Fibroblast of skin of back (primary cell): Measurements from ENCODE around the gene JCAD.

ENCODE experiments used
- DNase-seq: peaks from one replicate; pipeline ENCODE4 v3.0.0-alpha.2; 2013

Gene JCAD

DNA sequence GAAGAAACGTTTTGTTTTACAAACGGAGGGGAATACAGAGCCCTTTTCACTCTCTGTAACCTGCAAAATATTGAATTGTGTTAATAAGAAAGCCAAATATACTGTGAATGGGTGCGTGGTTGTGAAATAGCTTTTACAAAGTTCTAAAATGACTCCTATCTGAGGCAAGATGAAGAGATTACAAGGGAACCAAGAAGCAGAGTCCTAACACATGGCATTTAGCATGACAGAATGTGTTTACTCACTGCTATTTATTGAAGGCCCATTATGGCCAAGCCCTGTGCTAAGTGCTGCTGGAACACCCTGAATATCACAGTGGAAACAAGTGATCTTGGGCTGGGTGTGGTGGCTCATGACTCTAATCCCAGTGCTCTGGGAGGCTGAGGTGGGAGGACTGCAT lies 12.9 kb downstream of the JCAD start:
- DNase-seq: no peak

GRCh38 chr10:30045961-30046360 lies 13.4 kb downstream of the JCAD start:
- DNase-seq: no peak

DNA sequence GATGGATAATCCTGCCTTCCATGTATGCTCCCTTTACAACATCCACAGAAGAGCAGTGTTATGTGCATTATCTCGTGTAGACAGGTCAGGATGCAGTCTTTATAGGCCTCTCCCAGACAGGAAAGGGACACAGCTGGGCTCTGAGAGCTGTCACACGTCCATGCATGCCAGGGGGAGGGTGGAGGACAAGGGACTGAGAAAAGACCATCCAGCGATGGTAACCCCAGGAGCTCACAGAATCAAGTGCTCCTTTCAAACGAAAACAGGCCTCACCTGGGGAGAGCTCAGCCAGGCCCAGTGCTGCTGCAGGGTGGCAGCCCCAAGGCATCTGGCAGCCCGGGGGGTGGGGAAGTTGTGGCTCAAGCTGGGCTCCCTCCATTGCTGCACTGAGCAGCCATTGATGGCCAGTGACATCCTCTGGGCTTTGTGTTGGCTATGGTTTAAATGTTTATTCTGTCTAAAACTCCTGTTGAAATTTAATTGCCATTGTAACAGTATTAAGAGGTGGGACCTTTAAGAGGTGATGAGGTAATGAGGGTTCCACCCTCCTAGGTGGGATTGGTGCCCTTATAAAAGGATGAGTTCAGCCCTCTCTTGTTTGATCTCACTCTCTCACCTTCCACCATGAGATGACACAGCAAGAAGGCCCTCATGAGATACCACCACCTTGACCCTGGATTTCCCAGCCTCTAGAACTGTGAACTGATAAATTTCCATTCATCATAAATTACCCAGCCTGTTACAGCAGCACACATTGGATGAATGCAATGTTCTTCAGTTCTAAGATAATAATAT lies 15.7 kb downstream of the JCAD start:
- no peak for DNase-seq

DNA sequence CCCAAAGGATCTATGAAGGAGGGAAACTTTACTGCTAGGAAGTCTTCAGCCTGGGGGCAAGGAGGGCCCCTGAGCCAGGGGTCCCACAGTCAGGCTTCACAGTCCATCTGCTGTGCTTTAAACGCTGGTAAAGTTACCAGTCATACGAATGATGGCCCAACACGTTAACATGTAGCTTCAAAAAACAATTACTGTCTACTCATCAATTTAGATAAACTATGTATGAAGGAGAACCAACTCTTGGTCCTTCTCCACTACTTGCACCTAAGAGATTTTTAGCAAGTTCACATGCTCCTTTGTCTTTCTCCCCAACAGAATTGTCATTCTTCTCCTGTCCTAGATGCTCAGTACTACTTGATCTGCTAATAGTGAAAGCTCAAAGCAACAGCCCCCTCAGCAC lies 16.6 kb downstream of the JCAD start:
- no peak for DNase-seq

DNA sequence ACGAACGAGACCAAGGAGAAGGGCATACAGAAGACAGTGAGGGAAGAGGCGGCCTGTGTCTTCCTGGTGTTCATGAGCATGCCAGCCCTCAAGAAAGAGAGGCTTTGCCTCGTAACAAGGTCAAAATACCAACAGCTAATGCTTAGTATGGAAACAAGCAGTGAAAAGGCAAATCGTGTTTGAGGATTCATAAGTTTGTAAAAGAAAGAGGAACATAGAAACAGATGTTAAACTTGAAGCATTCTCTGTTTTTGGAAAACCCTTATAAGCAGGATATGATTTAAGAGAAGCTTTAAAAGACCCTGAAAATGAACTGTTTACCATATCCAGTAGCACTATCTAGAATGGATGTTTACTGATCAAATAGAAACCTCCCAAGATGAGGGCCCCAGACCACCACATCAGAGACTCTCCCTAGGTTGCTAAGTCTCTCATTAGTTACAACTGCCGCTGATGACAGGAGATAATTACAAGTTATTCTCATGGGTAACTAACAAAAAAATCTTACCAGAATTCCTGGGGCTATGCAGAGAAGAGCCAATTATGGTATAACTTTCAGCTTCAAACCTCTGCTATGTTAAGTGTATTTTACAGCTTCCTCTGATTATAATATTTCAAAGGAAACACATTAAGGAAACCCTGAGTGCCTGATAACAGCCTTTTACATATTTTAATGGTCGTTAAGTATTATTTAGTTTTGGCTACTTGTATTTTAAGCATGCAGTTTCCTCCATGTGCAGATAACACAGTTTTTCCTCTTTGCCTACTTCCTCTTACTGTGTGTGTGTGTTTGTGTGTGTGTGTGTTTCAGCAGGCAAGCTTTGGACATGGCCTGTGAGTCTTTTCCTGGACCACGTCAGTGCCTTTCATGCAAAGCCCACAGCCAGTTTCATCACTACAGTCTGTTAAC lies 17.9 kb downstream of the JCAD start:
- DNase-seq: no peak

DNA sequence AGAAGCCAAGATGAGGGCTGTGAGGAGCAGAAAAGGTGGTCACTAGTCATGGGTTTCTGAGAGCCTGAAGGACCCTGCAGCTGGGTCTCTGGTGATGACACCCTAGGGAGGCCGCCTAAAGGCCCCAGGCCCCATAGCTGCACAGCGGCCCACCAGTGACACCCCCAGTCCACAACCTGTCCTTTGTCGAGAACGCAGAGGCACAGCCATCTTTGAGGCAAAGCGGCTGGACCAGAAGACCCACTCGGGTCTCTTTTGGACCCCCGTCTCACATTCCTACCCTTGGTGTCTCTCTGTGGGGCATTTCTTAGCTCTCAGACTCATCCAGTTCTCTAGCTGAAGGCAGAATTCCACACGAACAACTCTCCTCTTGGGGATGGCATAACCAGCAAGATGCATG lies 18.8 kb downstream of the JCAD start:
- DNase-seq: no peak

GRCh38 chr10:30039988-30040387 lies 19.4 kb downstream of the JCAD start:
- no peak for DNase-seq

DNA sequence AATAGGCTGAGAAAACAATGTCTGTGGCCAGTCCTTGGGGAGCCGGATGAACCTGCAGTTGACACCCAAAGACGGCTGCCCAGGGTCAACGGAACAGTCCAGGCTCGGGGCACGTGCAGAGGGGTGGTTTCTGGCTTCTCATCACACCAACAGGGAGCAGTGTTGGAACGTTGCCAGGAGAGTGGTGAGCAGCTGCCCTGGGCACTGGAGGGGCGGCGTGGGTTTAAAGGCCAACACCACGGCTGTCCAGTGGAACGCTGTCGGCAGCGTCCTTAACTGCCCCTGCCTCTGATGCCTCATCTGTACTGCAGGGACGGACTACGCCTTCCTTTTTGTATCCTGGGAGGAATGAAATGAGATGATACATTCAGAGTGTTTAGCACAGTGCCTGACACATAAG lies 19.8 kb downstream of the JCAD start:
- no peak for DNase-seq

- DNase-seq: no peak
Observed at GRCh38 chr10:30038781-30039536, 20.4 kb downstream of the JCAD start.

GRCh38 chr10:30037620-30038336 lies 21.6 kb downstream of the JCAD start:
- no peak for DNase-seq

DNA sequence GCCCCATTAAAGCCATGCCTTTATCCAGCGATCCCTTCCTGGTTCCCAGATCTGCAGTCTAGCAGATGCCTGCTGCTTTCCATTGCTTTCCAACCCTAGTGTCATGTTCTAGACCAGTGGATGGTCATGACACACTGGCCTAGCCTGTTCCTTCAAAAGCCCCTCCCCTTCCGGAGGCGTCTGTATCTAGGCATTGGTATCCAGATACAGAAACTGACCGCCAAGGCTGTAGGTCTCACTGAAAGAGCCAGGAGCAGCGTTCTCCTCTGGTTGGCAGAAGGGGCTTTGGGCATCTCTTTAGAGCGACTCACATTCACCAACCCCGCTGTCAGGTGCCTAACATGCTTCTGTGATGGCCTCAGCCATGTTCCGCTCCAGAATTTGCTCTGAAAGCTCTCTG lies 22.6 kb downstream of the JCAD start:
- no peak for DNase-seq

DNA sequence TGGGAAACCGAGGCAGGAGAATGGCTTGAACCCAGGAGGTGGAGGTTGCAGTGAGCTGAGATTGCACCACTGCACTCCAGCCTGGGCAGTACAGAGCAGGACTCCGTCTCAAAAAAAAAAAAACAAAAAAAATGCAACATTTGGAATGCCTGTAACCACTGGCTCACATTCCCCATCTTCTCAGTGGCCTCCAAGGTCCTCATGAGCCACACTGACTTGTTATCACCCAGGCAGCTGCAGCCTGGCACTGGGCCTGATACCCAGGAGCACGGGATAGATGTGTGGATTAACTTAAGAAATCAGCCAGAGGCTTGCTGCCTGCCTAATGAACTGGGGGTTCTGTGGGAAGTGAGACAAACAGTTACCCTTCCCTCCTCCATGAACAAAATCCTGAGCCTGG lies 23.0 kb downstream of the JCAD start:
- peak; percentile 48 for DNase-seq

GRCh38 chr10:30034433-30035137 lies 24.8 kb downstream of the JCAD start:
- DNase-seq: no peak

DNA sequence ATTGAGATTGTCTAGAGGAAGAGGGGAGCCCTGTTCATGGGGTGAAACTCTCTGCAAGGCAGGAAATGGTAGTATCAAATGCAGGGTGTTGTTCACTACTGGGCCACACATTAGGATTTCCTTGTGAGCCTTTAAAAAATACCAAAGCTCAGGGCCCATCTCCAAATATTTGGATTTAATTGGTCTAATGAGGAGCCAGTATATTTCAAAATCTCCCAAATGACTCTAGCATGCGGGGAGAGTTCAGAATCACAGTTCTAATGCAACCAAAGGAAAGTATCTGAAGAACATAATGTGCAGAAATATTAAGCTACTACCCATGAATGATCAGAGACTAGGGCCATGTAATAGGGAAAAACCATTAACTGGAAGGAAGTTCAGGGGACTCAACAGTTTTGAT lies 27.3 kb downstream of the JCAD start:
- DNase-seq: no peak

DNA sequence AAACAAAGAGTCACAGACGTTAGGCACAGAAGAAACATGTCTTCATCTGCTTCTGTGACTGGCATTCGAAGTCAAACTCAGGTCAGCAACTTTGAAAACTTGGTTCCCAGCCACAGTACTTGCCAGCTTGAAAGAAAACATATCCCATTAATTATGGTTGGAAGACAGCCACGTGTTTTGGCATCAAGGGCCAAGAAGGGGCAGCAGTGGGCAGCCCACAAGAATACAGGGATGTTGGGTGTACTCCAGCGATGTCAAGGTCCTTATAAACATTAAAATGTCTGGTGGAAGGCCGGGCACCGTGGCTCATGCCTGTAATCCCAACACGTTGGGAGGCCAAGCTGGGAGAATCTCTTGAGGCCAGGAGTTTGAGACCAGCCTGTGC lies 29.5 kb downstream of the JCAD start:
- DNase-seq: no peak

DNA sequence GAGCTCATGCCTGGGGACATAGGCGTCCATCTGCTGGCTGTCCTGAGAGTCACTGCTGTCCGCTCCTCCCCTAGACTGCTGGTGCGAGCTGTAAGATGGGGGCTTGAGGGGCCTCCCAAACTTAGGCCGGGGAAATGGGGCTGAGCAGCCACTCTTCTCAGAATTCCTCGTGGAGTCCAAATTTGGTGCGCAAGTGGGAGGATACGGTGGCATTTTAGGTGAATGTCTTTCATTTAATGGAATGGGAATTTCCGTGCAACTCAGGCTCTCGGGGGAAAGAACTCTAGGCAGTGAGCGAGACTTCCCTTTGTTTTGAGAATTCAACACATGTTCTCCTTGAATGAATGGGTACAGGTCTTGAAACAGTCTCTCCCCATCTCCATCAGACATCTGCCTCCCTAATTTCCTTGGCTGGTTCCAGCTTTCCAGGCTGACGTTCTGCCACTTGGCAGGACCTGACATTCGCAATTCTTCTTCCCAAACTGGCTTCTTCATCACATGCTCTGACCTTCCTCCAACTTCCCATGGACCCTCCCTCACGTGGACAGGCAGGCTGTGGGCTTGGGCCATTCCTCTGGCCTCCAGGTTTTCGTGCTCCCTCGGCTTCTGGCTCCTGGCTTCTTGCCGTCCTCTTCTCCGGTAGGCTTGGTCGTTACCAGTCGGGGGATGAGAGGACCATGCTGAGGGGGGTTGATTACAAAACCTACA lies 30.1 kb downstream of the JCAD start:
- DNase-seq: no peak

DNA sequence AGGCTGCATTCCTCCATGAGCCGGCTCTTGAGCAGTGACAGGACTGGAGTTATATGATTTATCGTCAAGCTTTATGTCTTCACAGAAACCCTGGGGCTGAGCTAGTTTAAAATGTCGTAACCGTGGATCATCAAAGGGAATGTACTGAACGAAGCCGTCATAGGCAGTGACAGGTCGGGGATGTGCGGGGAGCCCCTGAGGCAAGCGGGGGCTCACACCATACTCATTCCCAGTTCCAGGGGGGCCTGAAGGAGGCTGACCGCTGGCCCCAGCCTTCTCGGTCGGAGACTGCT lies 30.7 kb downstream of the JCAD start:
- DNase-seq: no peak

DNA sequence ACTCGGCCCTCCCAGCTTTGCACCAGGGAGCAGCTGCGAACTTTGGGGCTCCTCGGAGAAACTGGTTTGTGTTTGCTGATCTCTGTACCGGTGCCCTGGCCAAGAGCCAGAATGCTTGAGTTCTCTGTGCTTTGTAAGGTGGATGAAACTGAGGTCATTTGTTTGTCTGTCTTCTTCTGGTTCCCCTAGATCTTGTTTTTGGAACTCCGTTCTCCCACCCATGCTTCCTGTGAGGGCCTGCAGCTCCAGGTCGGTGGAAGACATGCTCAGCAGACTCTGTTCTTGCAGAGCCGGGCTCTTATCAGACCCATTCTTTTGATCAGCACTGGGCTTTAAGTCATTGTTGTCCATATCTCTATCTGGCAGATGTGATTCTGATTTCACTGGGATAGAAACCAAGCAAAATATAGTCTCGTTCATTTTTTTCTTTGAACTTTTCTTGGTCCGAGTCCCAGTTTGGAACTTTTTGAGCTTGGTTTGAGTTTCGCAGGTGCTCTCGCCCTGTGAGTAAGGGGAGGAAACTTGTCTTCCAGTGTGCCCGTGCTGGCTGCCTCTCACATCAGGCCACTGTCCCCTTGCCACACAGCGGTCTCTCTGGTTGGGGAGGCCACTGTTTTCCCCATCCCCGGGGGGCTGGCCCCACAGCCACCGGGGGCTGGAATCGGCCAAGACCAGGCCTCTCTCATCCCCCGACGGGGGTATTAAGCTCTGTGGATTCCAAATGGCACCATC lies 31.2 kb downstream of the JCAD start:
- DNase-seq: no peak

- DNase-seq: no peak
Observed at GRCh38 chr10:30027057-30028005, 32.1 kb downstream of the JCAD start.

DNA sequence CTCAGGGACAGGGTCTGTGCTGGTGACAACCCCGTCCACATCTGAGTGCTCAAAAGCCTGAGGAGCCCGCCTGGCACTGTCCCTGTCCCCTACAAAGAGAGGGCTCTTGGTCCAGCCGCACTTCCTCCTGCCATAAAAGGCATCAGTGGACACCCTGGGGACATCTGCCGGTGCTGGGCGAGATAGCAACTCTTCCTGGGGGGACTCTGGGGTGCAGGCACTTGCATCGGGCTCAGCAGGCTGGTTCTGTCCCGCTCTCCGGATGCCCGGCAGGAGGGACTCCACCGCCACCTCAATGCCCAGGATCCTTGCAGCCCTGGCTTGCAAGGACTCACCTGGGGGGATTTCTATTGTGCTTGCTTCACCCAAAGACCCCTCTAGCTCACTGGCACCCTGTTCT lies 32.8 kb downstream of the JCAD start:
- no peak for DNase-seq
